GM10266 (cell line): ENCODE measurements around the gene UBE2D2.

Experiments
- DNase-seq: peaks from one replicate; pipeline ENCODE4 v3.0.0; 2012; ENCODE audit errors: extremely low spot score
- TF ChIP-seq, protein P1 (sequence below): IDR thresholded peaks from 2 replicates; pipeline ENCODE4 v1.5.1; 2012; ENCODE audit warnings: mild to moderate bottlenecking, low read depth; ENCODE audit not compliant: control insufficient read depth, insufficient read depth; ENCODE audit errors: missing control alignments

The UBE2D2 gene

DNA sequence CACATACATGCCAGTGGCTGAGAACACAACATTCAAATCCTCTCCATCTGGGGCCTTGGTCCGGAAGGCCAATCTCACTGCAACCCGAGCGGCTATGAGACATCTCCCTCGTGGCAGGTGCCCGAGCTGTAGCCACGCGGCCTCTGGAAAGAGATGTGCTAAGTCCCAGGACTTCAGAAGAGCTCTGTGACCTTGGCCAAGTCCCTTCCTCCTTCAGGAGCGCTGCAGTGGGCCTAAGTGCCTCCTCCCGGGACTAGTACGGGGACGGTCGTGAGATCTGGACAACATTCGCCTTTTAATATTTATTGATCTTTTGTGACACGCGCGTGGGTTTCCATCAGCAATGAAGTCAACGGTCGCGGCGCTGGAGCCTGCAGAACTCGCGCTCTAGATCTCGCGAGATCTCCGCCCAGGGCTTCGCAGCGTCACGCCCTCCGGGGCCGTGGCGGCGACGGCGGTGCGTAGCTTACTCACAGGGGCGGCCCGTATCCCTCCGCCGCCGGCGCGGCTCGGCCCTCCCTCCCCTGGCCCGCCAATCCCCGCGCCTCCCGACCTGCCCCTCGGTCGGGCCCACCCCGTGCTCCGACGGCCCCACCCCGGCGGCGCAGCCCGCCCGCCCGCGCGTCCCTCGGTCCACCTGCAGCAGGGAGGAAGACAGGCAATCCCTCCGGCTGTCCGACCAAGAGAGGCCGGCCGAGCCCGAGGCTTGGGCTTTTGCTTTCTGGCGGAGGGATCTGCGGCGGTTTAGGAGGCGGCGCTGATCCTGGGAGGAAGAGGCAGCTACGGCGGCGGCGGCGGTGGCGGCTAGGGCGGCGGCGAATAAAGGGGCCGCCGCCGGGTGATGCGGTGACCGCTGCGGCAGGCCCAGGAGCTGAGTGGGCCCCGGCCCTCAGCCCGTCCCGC lies at the start of gene UBE2D2:
TSS of gene UBE2D2 (plus strand) at position 588 of the 903 bp plus-strand sequence. CDS start 453 bp downstream, outside the sequence.
- TF ChIP-seq, protein P1, sequence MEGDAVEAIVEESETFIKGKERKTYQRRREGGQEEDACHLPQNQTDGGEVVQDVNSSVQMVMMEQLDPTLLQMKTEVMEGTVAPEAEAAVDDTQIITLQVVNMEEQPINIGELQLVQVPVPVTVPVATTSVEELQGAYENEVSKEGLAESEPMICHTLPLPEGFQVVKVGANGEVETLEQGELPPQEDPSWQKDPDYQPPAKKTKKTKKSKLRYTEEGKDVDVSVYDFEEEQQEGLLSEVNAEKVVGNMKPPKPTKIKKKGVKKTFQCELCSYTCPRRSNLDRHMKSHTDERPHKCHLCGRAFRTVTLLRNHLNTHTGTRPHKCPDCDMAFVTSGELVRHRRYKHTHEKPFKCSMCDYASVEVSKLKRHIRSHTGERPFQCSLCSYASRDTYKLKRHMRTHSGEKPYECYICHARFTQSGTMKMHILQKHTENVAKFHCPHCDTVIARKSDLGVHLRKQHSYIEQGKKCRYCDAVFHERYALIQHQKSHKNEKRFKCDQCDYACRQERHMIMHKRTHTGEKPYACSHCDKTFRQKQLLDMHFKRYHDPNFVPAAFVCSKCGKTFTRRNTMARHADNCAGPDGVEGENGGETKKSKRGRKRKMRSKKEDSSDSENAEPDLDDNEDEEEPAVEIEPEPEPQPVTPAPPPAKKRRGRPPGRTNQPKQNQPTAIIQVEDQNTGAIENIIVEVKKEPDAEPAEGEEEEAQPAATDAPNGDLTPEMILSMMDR, result no peak
- peak; percentile 97 for DNase-seq

DNA sequence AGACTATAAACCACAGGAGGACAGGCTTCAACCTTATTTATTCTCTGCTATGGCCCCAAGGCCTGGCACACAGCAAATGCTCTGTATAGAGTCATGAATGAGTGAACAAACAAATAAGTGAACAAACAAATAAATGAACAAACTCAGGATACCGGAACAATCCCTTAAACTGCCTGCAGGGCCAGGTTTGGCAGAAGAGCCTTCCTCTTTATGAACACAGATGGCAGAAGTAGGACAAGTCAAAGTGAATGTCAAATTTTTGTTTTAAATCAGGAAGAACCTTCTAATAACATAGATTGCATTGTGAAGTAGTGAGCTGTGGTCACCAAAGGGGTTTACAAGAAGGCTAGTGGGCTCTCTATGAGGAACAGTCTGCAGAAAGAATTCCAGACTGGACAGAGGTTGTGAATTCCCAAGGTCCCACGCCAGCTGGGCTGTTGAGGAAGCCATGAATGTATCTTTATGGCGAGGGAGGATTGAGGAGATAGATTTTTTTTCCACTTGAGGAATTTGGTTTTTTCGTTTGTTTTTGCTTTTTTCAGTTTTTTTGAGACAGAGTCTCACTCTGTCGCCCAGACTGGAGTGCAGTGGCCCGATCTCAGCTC lies 48.3 kb upstream of the UBE2D2 start:
- TF ChIP-seq, protein P1, result no peak
- no peak for DNase-seq

DNA sequence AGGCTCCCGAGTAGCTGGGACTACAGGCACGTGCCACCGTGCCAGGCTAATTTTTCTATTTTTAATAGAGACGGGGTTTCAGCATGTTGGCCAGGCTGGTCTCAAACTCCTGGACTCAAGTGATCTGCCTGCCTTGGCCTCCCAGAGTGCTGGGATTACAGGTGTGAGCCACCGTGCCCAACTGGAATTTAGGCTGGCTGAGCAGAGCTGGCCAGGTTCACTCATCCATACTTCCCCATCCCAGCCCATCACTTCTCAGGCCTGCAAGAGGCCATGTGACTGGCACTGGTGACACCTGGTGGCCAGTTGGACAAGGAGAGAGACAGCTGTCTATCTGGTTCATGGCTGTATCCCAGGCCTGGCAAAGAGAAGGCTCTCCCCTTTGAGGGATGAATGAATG lies 47.7 kb upstream of the UBE2D2 start:
- TF ChIP-seq, protein P1, result peak; percentile 93
- DNase-seq, result peak; percentile 71

GRCh38 chr5:139513852-139514485 lies 47.2 kb upstream of the UBE2D2 start:
- DNase-seq, result no peak
- TF ChIP-seq, protein P1, result no peak

GRCh38 chr5:139514486-139514856 lies 46.7 kb upstream of the UBE2D2 start:
- no peak for DNase-seq
- TF ChIP-seq, protein P1, result no peak

DNA sequence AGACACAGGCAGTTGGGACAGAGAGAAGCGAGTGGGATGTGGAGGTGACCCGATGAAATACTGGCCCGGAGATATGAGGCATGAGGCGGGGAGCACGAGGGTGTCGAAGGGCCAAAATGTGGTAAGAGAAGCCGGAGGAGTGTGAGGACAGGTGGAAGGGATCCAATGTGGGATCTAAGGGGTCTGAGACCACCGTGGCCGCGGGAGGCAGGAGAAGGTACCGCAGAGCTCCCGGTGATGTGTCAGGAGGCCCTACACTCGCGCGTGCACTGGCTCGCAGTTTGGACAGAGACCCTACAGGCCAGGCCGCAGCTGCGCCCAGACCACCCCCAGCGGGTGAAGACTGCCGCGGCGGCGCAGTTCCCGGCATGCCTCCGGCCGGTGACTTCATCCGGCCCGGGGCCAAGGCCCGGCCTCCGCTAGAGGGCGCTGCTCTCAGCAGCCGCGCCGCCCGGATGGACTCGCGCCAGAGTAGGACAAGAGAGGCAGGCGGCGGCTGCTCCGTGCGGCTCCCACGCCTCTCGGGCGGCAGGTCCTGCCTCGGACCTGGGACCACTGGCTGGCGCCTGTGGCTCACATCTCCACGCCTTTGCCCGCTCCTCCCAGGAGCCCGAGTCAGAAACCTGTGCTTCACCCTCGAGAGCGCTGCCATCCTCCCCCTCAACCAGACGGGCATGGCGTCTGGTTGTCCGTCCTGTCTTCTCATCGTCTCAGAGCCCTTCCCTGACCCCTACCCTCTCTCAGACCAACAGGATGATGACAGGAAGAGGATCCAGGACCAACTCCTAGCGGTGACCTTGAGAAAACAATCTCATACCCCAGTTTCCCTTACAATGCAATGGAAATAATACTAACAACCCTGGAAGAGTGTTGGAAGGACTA lies 43.2 kb upstream of the UBE2D2 start:
- TF ChIP-seq, protein P1, result peak; percentile 94
- DNase-seq, result peak; percentile 88
